SK-N-MC (cell line): ENCODE results near the gene GOLGA5.
"Not testable (repeated sequence)": the region's sequence is repeated elsewhere in the genome, so short reads cannot be mapped to it uniquely, and the experiment has no call there.

Experiments
- DNase-seq: peaks from one replicate; pipeline ENCODE4 v3.0.0-alpha.2; 2011; ENCODE audit warnings: low read depth, low spot score
- H3K27ac ChIP-seq: fragments of 200-600 bp; sonication (generic); 2 replicates; pipeline ENCODE4 v1.5.1; 2016; ENCODE audit warnings: mixed run types
- H3K36me3 ChIP-seq: fragments of 200-600 bp; sonication (generic); 2 replicates; pipeline ENCODE4 v1.6.1; 2017; ENCODE audit warnings: antibody characterized with exemption, low read length, mixed read lengths; ENCODE audit not compliant: insufficient read depth
- H3K4me3 ChIP-seq: fragments of 200-600 bp; sonication (generic); 2 replicates; pipeline ENCODE4 v1.5.1; 2016
- H3K9ac ChIP-seq: fragments of 200-600 bp; sonication (generic); 2 replicates; pipeline ENCODE4 v1.8.0; 2017; ENCODE audit warnings: mixed run types, mixed read lengths; ENCODE audit not compliant: insufficient read length
- H3K9me3 ChIP-seq: fragments of 200-600 bp; sonication (generic); 2 replicates; pipeline ENCODE4 v1.6.1; 2017; ENCODE audit warnings: low read depth, mild to moderate bottlenecking, antibody characterized with exemption, low read length, moderate library complexity, mixed read lengths
- EZH2 ChIP-seq: fragments of 200-600 bp; sonication (generic); IDR thresholded peaks from one replicate; pipeline ENCODE4 v1.6.1; 2017; ENCODE audit warnings: antibody characterized with exemption
- FOXP2 ChIP-seq: optimal IDR thresholded peaks from 2 replicates; pipeline ENCODE3; 2011; ENCODE audit warnings: mild to moderate bottlenecking, moderate library complexity; ENCODE audit not compliant: insufficient read depth; ENCODE audit errors: extremely low read length, control extremely low read depth
- POLR2AphosphoS5 ChIP-seq: IDR thresholded peaks from 2 replicates; pipeline ENCODE4 v1.6.1; 2012; ENCODE audit warnings: mild to moderate bottlenecking, low read depth, low read length, borderline replicate concordance

Gene GOLGA5

DNA sequence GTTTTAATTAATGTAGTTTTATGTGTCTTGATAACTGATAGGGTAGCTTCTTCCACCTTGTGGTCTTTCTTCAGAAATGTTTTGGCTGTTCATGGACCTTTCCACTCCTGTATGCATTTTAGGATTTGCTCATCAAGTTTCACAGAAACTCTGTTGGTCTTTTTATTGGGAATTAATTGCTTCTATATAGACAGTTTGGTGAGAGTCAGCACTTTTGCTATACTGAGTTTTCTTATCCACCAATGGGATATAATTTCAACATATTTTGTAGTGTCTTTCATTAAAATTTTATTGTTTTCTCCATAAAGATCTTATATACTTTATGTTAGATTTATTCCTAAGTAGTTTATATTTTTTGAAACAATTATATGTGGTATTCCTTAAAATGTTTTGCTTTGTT, 7.8 kb downstream of the GOLGA5 start:
- Histone ChIP-seq H3K27ac (peak overlapping the region; percentile 29; the same call in 1 of the 2 replicates), H3K9ac (peak overlapping the region; percentile 9), H3K4me3 (peak overlapping the region; percentile 4; the same call in 1 of the 2 replicates), H3K36me3 (peaks cover 34% of the 10 kb centered on the region), H3K9me3 (no peaks in the 10 kb centered on the region)
- no peak for DNase-seq
- TF ChIP-seq POLR2AphosphoS5 (no peak), FOXP2 (no peak), EZH2 (no peak)

DNA sequence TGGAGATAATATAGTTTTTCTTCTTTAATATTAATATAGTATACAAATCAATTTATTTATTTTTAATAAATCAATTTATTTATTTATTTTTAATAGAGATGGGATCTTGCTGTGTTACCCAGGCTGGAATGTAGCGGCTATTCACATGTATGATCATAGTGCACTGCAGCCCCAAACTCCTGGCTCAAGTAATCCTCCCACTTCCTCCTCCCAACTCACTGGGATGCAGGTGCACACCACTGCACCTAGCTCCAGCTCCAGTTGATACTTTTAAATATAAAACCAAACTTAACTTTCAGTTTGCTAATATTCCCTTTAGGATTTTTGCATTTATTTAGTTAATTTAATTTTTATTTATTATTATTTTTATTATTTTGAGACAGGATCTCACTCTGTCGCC, 8.6 kb downstream of the GOLGA5 start:
- H3K27ac ChIP-seq = no peak overlapping the region
- H3K9ac ChIP-seq = no peak overlapping the region
- no peak overlapping the region for H3K4me3 ChIP-seq
- TF ChIP-seq POLR2AphosphoS5 (no peak), FOXP2 (no peak), EZH2 (no peak)
- no peaks in the 10 kb centered on the region for H3K9me3 ChIP-seq
- peaks cover 34% of the 10 kb centered on the region for H3K36me3 ChIP-seq
- no peak for DNase-seq

DNA sequence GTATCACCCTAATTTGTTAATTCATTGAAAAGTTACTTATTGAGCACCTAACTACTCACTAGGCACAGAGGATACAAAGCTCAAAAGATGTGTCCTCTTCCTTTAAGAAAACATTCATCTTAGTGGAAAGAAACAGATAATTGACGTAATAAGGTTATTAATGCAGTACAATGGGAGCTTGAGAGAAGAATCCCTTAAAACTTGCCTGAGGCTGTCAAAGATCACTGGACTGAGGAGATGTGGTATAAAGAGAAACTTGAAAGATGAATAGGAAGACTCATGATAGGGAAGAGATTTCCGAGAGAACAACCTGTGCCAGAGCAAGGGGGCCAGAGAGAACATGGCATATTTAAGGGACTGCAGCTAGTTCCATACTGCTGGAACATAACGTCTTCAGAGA, 19.1 kb downstream of the GOLGA5 start:
- Histone ChIP-seq H3K27ac (no peak overlapping the region), H3K4me3 (no peak overlapping the region), H3K9ac (no peak overlapping the region), H3K9me3 (no peaks in the 10 kb centered on the region), H3K36me3 (peaks cover 72% of the 10 kb centered on the region)
- DNase-seq = no peak
- TF ChIP-seq POLR2AphosphoS5 (no peak), EZH2 (no peak), FOXP2 (no peak)

DNA sequence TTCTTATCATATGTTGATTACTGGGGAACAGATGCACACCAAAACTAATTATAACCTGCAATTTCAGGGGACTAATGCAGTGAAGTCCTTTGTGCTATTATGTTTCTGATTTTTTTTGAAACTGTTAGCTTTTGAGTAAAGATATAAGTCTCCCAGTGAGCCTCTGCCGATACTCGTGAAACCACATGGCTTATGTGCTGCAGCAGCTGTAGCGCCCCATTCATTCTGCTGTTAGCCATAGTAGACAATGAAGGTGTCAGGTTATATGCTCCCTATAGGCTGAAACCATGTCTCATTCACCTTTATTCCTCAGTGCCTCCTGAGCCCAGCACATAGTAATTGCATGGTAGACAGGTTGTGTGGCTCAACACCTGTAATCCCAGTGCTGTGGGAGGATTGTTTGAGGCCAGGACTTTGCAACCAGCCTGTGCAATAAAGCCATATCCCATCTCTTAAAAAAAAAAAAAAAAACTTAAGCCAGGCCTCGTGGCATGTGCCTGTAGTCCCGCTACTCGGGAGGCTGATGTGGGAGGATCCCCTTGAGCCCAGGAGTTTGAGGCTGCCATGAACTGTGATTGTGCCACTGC, 25.0 kb downstream of the GOLGA5 start:
- TF ChIP-seq EZH2 (no peak), POLR2AphosphoS5 (no peak)
- Histone ChIP-seq H3K9ac (no peak overlapping the region), H3K36me3 (peaks cover 61% of the 10 kb centered on the region), H3K4me3 (no peak overlapping the region), H3K27ac (no peak overlapping the region), H3K9me3 (no peaks in the 10 kb centered on the region)
- no peak for DNase-seq

DNA sequence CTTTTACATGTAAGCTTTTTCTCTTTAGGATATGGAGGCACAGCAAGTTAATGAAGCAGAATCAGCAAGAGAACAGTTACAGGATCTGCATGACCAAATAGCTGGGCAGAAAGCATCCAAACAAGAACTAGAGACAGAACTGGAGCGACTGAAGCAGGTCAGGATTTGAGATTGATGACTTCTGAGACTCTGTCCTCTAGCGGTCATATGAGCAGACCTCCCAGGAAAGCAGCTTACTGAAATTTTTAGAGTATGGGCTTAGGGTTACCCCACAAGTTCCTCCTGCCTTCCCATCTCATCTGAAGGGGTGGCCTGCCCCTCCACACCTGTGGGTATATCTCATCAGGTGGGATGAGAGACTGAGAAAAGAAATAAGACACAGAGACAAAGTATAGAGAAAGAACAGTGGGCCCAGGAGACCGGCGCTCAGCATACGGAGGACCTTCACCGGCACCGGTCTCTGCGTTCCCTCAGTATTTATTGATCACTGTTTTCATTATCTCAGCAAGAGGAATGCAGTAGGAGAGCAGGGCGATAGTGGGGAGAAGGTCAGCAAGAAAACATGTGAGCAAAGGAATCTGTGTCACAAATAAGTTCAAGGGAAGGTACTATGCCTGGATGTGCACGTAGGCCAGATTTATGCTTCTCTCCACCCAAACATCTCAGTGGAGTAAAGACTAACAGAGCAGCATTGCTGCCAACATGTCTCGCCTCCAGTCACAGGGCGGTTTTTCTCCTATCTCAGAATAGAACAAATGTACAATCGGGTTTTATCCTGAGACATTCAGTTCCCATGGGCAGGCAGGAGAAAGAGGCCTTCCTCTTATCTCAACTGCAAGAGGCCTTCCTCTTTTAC, 25.8 kb downstream of the GOLGA5 start:
- peaks cover 65% of the 10 kb centered on the region for H3K36me3 ChIP-seq
- H3K4me3 ChIP-seq = not testable (repeated sequence)

DNA sequence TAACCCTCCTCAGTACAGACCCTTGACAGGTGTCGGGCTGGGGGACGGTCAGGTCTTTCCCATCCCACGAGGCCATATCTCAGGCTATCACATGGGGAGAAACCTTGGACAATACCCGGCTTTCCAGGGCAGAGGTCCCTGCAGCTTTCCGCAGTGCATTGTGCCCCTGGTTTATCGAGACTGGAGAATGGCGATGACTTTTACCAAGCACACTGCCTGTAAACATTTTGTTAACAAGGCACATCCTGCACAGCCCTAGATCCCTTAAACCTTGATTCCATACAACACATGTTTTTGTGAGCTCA, 26.4 kb downstream of the GOLGA5 start:
- not testable (repeated sequence) for H3K27ac ChIP-seq, DNase-seq, H3K9me3 ChIP-seq, H3K4me3 ChIP-seq, H3K9ac ChIP-seq
- H3K36me3 ChIP-seq = peaks cover 63% of the 10 kb centered on the region

More for the DNA sequence above, 25.8 kb downstream of the GOLGA5 start:
- H3K27ac ChIP-seq, DNase-seq, H3K9ac ChIP-seq, H3K9me3 ChIP-seq: not testable (repeated sequence)

DNA sequence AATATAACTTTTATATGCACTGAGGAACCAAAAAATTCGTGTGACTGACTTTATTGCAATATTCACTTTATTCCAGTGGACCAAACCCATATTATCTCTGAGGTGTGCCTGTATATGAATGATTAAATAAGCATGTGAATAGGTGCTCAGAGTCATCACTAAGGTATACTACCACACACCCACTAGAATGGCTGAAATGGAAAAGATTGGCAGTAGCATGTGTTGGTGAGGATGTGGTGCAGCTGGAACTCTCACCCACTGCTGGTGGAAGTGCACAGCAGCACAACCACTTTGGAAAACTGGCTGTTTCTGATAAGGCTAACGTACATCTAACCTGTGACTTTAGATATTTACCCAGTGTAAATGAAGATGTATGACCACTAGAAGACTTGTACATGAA, 36.8 kb downstream of the GOLGA5 start:
- Histone ChIP-seq H3K27ac (no peak overlapping the region), H3K9me3 (no peaks in the 10 kb centered on the region), H3K9ac (no peak overlapping the region), H3K36me3 (peaks cover 22% of the 10 kb centered on the region; the same call in 1 of the 2 replicates), H3K4me3 (no peak overlapping the region)
- DNase-seq = no peak
- TF ChIP-seq EZH2 (no peak), FOXP2 (no peak), POLR2AphosphoS5 (no peak)

DNA sequence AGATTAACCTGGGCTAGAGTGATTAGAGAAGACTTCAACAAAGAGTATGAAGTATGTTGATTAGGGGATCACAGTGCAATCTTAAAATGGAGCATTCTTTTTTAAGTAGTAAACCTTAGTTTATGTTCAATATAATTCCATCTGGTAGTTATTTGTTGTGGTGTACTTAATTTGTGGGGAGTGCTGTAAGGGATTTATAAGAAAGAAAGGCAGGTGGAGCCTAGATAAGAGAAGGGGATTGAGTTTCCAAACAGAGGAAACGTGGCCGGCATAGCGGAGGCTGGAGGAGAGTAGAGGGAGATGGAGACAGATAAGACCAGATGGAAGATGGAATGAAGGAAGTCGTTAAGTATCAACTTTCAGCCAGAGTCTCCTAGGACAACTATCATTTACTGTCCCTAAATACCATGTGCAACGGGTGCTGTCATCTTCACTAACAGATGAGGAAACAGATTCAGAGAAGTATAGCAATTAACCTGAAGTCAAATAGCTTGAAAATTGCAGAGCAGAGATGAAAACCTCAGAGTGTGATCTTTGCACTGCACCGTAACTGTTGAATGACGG, 38.1 kb downstream of the GOLGA5 start:
- H3K27ac ChIP-seq = no peak overlapping the region
- no peaks in the 10 kb centered on the region for H3K9me3 ChIP-seq
- no peak for TF ChIP-seq EZH2
- no peak for TF ChIP-seq FOXP2
- TF ChIP-seq POLR2AphosphoS5 = no peak
- no peak overlapping the region for H3K4me3 ChIP-seq
- no peak overlapping the region for H3K9ac ChIP-seq
- no peak for DNase-seq
- H3K36me3 ChIP-seq = peaks cover 21% of the 10 kb centered on the region; the same call in 1 of the 2 replicates

DNA sequence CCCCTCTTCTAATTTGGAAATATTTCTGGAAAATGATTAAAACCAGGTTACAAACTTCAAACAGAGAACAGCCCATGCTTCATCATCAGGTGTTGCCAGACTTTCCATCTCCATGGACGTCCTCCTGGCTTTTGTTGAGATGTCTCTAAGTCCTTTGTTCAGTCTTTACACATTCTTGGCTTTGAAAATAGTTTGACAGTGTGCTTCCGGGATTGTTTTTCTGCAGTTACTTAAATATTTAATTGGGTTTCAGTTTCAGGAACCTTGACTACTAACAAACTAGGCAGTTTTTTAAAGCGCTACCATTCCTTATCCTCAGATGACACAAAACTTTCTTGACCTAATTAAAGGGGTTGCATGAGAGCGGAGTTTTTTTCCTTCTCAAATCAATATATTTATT, 47.8 kb downstream of the GOLGA5 start:
- DNase-seq = no peak
- no peak for TF ChIP-seq EZH2
- TF ChIP-seq POLR2AphosphoS5 = no peak
- no peak for TF ChIP-seq FOXP2
- Histone ChIP-seq H3K4me3 (no peak overlapping the region), H3K27ac (no peak overlapping the region), H3K9ac (no peak overlapping the region), H3K9me3 (no peaks in the 10 kb centered on the region), H3K36me3 (peaks cover 9% of the 10 kb centered on the region; the same call in 1 of the 2 replicates)
